HG02973 (cell line): Measurements from ENCODE around the gene CDHR3.

Source experiments
- ATAC-seq: cut with Tn5 transposase; IDR thresholded peaks from one replicate; pipeline ENCODE4 v1.9.1; 2021; ENCODE audit warnings: moderate library complexity; ENCODE audit not compliant: unreplicated experiment

The CDHR3 gene

DNA sequence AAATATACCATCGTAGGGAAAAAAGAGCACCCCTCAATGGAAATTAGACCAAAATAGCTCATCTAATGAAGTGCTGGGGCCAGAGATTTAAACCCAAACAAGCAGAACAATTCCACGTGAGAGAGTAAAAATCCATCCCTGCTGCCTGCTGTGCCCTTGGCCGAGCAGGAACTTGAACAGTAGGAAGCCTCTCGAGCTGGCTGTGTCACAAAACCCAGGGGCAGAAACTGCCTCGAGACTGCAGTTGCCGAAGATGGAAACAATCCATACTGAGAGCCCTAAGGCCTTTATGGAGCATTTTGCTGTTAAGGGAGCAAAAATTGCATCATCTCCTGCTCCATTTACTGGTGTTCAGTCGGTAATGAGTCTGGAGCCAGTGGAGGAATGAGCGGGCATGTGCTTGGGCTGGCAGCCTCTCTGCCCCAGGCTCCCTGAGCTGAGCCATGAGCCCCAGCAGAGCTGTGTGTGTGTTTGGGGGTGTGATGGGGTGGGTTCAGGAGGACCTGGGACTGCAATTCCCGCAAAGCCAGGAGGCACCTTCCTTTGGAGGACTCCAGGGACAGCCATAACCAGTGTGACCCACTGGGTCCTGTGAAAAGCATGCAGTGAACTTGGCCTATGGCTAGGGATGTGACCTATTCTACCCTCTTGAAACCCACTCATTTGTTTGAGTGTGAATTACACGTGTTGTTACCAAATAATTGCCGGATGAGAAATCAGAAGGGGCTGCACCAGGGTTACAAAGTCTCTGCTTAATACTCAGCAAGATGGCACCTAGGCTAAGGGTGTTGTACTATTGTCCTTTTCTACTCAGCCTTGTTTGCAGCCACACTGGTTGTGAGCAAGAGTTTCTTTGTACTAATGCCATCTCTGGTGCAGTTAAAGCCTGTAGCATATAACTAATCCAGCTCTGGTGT lies 58.3 kb downstream of the CDHR3 start:
- no peak for ATAC-seq

DNA sequence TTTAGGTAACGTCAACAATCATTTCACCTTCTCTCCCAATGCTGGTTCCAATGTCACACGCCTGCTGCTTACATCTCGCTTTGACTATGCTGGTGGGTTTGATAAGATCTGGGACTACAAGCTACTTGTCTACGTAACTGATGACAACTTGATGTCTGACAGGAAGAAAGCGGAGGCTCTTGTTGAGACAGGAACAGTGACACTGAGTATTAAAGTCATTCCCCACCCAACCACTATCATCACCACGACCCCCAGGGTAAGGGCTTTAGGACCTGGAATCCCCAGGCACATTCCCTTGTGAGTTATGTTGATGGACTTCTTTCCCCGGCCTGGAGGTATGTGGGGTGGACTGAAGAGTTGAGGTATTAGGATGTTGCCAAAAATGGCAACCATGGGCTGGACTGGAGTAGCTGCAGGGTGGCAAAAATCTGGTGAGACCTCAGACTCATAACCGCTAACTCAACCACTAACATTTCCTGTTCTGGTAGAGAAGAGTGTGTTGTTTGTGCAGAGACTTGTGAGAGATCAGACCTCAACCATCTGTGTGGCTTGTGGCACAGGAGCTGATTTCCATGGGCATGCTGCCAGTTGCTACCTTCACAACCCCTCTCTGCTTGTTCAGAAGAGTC lies 59.2 kb downstream of the CDHR3 start:
- ATAC-seq = peak; percentile 42

DNA sequence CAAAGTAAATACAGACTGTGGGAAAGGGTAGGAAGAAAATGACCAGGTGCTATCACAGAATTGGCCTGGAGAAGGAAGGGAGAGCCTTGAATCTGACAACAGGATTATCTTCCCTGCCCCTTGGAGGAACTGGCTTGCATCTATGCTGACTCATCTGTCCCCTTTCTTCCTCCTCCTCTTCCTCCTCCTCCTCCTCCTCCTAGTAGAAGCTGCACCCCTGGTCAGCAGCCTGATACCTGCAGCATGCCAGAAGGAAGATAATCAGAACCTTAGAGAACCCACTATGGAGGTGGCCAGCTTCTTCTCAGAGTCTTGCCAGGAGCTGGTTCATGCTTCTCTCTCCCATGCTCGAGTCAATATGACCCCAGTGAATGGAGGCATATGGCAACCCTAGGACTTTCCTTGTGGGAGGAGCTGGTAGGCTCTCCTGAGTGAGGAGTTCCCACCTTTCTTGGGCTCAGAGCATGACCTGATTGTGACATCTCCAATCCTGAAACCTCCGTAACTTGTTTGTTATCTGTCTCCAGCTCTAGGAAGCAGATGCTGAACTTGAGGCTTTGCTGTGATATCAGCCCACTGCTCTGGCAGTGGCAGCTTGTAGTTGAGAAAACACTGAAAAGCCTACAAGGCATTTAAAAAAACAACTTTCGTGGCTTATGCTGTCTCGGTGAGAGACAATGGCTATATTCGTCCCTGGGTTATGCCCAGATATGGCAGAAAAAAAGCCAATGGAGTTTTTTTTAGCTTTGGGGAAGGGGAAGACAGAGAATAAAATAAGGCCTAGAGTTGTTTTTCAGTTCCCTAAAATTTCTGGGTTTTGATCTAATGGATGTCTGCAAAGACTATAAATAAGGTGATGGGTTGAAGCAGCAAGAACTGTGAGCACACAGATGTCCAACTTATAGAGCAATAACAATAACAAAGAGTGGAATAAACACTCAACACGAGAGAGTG lies 60.6 kb downstream of the CDHR3 start:
- ATAC-seq = no peak

DNA sequence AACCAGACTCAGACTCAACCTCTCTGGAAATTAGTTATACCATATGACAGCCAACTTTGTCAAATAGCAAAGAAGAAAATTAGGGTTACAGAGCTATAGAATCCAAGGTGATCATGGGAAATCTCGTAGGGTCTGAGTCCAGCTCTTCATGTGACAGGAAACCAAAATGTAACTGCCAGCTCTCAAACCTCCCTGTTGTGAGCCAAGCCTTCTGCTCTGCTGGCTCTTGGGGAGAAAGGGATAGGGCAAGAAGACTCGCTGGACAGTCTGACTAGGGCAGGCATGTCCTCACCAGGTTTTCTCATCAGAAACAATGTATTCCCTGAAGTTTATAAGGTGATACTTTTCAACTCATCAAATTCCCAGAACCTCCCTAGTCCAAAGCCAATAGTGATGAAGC lies 63.0 kb downstream of the CDHR3 start:
- no peak for ATAC-seq

DNA sequence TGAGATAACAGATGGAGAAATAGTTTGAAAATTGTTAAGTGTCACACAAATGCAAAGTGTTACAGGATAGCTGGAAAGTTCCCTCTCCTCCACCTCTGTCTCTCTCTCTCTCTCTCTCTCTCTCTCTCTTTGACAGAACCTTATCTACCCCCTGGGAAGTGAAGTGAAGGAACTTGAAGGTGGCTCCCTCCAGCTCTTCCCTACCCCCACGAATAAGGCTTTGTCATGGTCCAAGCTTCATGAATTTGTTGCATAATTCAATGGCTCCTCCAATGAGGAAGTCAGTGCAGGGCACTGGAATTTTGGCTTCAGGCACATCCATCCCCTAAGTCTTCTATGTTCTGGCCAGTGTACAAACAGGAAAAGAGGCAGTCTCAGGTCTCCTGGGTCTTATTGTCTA lies 66.4 kb downstream of the CDHR3 start:
- ATAC-seq = no peak

DNA sequence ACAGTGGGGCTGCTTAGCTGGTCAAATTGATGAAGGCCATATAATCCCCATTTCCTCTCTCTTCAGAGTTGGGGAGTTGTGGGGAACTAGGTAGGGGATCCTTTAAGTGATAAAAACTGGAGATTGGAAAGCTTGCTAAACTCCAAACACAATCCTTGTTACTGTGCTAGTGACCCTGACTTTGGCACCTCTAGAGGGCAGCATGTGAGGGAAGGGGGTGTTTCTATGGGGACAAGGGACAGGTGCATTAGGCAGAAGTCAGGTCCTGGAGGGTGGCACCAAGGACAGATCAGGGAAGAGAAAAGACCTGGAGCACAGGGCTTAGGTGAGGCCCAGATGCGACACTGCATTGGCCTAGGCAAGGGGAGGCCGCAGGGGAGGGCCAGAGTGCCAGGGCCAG lies 66.9 kb downstream of the CDHR3 start:
- no peak for ATAC-seq

DNA sequence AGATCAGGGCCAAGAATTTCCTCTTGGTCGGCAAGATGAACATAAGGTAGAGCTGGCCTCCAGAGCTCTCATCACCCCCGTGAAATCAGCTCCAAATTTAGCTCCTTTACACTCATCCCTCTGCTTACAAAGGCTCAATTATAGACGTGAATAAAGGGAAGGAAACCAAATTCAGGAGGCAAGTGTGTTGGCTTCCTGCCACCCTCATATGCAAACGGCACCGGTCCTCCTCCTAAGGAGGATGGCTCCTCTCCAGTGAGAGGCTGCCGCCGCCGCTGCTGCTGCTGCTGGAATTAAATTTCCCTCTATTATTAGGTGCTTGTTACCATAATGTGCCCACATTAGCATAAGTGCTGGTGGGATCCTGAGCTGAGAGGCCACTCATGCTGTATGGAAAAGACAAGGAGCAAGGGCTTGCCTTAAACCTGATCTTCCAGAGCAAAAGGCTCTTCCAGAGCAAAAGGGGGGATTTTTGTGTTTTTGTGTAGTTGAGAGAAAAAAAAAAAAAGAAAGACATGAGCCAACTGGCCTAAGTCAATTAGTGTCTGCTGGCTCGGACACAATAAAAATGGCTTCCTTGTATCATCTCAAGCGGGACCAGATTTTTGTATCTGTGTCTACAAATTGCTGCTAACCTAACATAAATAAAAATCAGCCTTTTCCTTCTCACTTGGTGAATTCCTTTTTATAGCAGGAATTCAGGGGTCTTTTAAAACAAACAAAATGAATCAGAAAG lies 68.4 kb downstream of the CDHR3 start:
- ATAC-seq = no peak

DNA sequence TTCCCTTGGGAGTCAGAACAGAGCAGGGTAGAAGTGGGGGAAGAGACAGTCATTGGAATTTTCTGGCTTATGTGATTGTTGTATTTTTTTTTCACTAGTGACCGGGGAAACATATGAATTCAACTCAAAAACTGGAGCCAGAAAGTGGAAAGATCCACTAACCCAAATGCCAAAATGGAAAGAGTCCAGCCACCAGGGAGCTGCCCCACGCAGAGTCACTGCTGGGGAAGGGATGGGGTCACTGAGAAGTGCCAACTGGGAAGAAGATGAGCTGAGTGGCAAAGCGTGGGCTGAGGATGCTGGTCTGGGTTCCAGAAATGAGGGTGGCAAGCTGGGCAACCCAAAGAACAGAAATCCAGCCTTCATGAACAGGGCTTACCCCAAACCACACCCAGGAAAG lies 69.2 kb downstream of the CDHR3 start:
- ATAC-seq = no peak

DNA sequence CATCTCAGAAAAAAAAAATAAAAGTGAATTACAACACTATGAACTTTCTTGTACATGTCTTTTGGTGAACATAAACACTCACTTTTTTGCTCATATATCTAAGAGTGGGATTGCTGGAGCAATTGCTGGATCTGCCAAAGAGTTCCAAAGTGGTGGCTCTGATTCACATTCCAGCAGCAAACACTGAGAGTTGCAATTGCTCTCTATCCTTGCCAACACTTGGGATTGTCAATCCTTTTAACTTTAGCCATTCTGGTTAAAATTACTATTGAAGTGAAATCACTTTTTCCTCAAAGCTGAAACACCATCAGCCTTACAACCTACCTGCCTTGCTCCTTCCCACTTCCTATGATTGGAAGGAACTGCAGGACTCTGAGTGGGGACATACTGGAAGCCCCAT lies 70.7 kb downstream of the CDHR3 start:
- no peak for ATAC-seq

DNA sequence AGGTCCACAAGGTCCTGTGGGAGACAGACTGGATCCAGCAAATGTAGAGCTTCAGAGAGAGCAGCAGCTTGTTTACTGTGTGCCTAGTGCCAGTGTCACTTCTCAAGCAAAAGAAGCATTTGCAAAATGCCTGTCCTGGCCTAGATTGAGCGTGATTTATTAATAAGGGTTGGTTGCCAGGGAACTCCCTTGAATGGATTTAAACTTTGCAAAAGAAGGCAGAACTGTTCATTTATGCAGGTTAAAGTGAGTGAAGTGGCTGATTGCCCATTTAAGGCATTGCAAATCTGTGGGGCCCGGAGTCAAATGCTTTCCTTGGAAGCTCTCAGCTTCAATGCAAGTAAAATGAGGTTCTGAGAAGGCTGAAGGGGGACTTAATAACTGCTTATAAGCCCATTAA lies 71.3 kb downstream of the CDHR3 start:
- ATAC-seq = no peak

DNA sequence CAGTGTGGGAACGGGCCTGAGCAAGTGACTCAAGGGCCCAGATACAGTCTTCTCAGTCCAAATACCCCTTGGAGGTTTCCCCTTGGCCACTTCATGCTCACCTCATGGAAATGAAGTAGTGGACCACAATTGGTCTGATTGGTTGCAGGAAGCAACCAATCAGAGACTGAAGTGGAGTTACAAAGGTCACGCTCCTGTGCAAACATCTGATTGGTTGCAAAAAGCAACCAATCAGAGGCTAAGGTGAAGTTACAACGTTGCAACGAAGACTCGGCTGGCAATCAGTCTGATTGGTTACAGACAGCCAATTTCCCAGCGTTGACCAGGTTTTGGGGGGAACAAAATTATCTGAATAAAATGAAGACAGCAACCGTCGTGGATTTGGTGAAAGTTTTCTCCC lies 72.5 kb downstream of the CDHR3 start:
- no peak for ATAC-seq

DNA sequence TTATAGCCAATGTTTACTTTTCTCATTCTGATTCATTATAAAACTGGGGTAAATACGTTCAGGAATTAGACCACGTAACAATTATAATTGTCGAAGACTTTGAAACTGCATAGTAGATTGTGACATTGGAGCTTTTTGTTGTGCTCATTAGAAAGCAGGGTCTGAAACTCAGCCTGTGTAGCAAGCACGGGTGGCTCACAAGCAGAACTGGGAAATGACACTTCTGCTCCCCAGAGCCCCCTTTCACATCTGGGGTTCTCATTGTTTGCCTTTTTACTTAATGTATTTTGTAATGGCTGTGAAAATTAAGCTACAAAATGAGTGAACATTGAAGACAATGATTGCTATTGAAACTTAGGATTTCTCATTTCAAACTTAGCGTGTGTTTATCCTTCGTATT lies 72.9 kb downstream of the CDHR3 start:
- no peak for ATAC-seq

DNA sequence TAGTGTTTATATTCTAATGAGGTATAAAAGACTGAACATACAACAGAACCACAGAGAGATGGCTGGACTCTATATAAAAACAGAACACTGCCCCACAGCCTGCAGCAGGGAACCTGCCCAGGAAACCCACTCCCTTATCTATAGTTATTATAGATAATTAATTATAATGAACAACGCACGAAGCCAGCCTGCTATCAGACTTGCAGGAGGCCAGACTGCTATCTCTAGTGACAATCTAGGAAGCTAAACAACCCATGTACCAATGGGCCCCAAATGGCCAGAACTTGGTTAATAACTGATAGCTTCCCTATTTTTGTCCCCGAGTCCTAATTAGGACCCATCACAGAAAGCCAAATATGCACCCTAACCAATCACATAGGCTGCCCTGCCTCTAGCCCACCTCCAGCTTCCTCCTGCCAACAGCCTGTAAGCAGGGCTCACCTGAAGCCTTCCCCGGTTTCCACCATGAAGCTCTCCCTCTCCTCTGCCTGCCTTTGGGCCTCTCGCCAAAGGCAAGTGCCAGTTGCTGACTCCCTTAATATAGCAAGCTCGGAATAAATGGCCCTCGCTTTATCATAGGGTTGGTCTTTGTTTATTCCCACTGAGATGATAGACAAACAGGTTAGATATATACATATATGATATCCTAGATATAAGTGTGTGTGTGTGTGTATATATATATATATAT lies 74.6 kb downstream of the CDHR3 start:
- no peak for ATAC-seq

DNA sequence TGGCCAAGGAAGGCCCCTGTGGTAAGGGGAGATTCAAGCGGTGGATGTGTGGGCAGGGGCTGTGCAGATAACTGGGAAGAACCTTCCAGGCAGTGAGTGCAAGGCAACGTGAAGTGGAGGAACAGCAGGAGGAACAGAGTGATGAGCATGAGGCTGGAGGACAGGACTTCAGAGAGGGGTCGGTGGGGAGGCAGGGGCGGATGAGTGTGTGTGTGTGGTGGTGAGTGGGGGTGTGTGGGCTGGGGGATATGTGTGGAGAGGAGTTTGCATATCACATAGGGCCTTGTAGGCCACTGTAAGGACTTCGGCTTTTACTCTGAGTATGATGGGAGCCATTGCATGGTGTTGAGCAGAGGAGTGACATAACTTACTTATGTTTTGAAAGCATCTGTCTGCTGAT lies 75.2 kb downstream of the CDHR3 start:
- no peak for ATAC-seq

DNA sequence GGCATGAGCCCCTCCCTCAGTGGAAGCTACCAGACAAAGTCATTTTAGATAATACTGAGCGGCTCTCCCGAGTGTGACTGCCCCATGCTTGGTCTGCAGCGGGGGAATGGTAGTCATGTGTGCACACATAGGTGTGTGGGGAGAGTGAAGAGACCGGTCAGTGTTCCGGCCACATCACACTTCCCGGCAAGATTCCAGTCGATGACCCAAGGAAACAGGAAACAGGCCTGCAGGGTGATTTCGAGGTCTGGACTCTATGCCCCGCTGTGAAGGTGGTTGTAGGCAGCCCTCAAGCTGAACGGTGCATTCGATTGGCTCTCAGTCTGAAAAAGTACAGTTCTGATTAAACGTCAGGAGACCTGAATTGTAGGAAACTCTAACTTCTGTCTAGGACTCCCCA lies 75.9 kb downstream of the CDHR3 start:
- ATAC-seq = no peak

DNA sequence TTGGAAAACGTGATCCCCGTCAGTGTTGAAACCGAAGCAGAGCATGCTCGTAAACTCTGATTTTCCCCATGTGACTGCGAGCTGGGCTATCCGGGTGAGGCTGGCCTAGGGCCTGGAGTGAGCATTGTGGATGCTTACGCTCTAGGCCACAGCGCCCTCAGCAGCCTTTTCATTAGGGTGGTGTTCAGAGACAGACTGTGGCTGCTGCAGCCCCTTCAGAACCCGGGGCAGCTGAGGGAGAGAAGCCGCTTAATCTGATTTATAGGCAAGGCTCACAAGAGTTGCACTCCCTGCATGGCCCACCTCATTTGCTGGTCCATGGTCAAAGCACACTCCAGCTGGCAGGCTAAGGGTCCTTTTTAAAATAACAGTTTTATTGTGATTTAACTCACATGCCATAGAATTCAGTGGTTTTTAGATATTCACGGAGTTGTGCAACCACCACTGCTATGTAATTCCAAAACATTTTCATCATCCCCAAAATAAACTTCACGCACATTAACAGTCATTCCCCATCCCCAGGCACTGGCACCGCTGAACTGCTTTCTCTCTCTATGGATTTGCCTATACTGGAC lies 76.5 kb downstream of the CDHR3 start:
- no peak for ATAC-seq

DNA sequence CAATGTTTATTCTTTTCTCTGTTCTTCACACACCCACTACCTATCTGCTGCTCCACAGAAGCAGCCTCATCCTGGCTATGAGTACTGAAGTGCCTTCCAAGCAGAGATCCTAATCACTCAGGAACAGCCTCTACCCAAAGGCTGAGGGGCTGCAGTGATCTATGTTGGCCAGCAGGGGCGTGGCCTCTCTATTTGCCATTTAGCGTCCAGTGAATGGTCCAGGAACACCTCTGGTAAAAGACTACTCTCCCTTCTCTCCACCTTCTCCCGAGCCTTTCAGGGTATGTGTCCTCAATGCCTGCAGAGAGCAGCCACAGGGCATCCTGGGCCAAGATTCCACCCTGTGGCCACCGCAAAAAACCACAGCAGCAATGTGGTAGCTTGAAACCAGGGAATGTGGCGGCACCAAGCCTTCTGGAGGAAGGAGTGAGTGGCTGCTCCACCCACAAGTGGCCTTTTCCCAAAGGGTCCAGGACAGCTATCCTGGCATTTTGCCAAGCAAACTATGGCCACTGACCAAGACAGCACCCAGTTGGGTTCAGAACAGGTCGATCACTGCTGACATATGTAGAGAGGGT lies 78.2 kb downstream of the CDHR3 start:
- peak; percentile 57 for ATAC-seq

DNA sequence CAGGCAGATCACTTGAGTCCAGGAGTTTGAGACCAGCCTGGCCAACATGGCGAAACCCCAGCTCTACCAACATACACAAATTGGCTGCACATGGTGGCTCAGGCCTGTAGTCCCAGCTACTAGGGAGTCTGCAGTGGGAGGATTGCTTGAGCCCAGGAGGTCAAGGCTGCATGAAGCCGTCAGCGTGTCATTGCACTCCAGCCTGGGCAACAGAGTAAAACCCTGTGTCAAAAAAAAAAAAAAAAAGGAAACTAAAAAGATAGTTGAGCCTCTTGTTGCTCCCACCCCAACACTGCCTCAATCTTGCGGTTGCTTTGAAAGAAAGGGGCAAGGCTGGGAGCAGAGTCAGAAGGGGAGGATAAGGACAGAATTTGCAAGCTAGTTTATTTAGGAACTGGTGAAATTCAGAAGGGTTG lies 79.1 kb downstream of the CDHR3 start:
- ATAC-seq = no peak

DNA sequence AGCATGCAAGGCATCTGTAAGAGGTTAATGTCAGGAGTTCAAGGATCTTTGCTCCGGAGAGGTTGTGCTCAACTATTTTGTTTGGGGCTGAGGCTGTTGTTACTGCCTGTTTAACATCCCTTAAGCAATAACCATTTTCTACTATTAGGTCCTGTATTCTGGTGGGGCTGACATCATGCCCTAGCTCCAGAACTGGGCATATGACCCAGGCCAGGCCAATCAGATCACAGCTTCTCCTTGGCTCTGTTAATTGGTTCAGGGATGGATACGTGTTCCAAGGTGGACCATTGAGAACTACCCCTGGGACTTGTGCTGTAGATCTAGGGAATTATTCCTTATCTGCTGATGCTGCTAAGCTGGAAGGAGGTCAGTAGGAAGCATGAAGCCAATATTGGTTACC lies 82.1 kb downstream of the CDHR3 start:
- no peak for ATAC-seq
